ENCODE measurements around the gene PCAT6. TPM values are rescaled to one million over a fixed set of nuclear protein-coding genes. Genes with fewer than 3 reads are reported as not detected.
A peak's percentile ranks its signal among the peaks of the same experiment; 100 is the strongest.

Gene PCAT6
- total RNA-seq, 4 donors from 2014 or later: not detected

DNA sequence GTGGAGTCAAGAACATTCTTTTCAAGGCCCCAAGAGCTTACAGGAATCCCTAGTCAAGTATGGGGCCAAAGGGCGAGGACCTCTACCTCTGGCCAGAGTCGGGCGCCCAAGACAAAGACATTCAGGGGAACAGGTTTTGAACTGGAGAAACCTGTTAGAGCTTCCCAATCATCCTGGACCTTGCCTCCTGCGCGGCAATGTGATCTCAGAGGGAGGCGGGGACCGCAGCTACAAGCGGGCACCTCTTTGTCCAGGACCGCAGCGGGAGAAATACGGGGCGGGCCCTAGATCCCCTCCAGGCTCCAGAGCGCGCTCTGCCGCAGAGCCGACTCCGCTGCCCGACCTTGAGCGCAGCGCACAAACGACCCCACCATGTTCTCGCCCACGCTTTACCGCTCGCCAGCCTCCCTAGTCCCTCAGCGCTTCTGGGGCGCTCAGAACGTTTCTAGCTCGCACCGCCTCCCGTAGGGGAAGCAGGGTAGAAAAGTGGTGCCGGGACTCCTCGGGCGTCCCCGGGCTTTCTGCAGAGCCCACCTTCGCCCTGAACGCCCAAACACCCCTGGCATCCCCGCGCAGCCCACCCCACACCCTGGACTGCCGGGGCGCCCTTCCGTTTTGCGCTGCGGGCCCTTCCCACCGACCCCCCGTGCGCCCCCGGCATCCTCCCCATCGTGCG lies 50.1 kb downstream of the PCAT6 start:
- no peaks in the 10 kb centered on the region for H3K27me3 ChIP-seq
- no CpG with 5 or more reads among the region's 50 CpGs for WGBS
- DNase-seq (ENCODE audit: extremely low spot score): no peak
- peaks cover 8 to 26% (median 17%) of the 10 kb centered on the region in 4 donors for H3K4me1 ChIP-seq
- intact Hi-C loops (cut with DNase I): loop anchor here (5.0 kb wide), 1 partner anchor 49 kb away; the partner anchor contains the start of gene PCAT6
- no peaks in the 10 kb centered on the region for H3K9me3 ChIP-seq
- peak overlapping the region; percentile 55 to 72 (median 64) for H3K27ac ChIP-seq (replicated peaks in 1 of 4)
- no peaks in the 10 kb centered on the region for H3K36me3 ChIP-seq
- peak overlapping the region; percentile 68 to 83 (median 76) for H3K4me3 ChIP-seq
- TF ChIP-seq POLR2A (IDR thresholded peaks at IDR 0.05; ENCODE audit: low read depth) (no peak), POLR2AphosphoS5 (IDR thresholded peaks at IDR 0.05) (no peak)

Small RNA genes lying within 50 kb of the gene (small RNA-seq; reads per million reads assigned to genes)
- 0 reads per million in 3 donors for gene AC098934.3

Other genes with a start within 250 kb of the PCAT6 start
- gene SYT2, start 100.5 kb upstream of the PCAT6 start, total RNA-seq: under 1 TPM in 2 of 4 donors, not detected in 2; 0.11 to 0.19 TPM
- gene KDM5B, start 2.5 kb upstream of the PCAT6 start, total RNA-seq: 10 to 100 TPM; 21.4 to 34.9 (median 31.8) TPM
- gene RABIF, start 78.2 kb downstream of the PCAT6 start, total RNA-seq: 1 to 10 TPM; 4.5 to 8.3 (median 6.9) TPM
- 10 to 100 TPM; 16.7 to 22.4 (median 19.3) TPM for gene KLHL12, start 116.3 kb downstream of the PCAT6 start, total RNA-seq
- 10 to 100 TPM; 53.6 to 93.4 (median 70.0) TPM for gene ADIPOR1, start 147.4 kb downstream of the PCAT6 start, total RNA-seq
- gene CYB5R1, start 156.3 kb downstream of the PCAT6 start, total RNA-seq: 10 to 100 TPM; 28.2 to 51.2 (median 48.5) TPM
- gene TMEM183A, start 196.4 kb downstream of the PCAT6 start, total RNA-seq: 10 to 100 TPM; 69.0 to 93.9 (median 87.6) TPM
- 1 to 10 TPM in 2 of 4 donors, under 1 TPM in 2; 0.42 to 1.6 (median 1.1) TPM for gene PPFIA4, start 215.5 kb downstream of the PCAT6 start, total RNA-seq